Nephron progenitor cell (in vitro differentiated cells): ENCODE results near the gene ZNF467.

Source experiments
- DNase-seq: peaks from one replicate; pipeline ENCODE4 v3.0.0; 2021
- H3K27ac Mint-ChIP-seq: 2 replicates; pipeline ENCODE4 v1.8.0; 2021; ENCODE audit warnings: mild to moderate bottlenecking, moderate library complexity, mixed read lengths
- H3K27me3 Mint-ChIP-seq: 2 replicates; pipeline ENCODE4 v1.8.0; 2021; ENCODE audit warnings: mild to moderate bottlenecking, low read depth, mixed read lengths; ENCODE audit not compliant: poor library complexity
- H3K36me3 Mint-ChIP-seq: 2 replicates; pipeline ENCODE4 v1.8.0; 2021; ENCODE audit warnings: low read depth, mixed read lengths
- H3K4me1 Mint-ChIP-seq: 2 replicates; pipeline ENCODE4 v1.8.0; 2021; ENCODE audit warnings: mixed read lengths
- H3K4me3 Mint-ChIP-seq: 2 replicates; pipeline ENCODE4 v1.8.0; 2021; ENCODE audit warnings: mild to moderate bottlenecking, moderate library complexity, mixed read lengths
- H3K9me3 Mint-ChIP-seq: 2 replicates; pipeline ENCODE4 v1.8.0; 2021; ENCODE audit warnings: mild to moderate bottlenecking, moderate library complexity, mixed read lengths
- TF ChIP-seq, protein P1 (sequence below): fragments of 200-600 bp; sonication (generic); IDR thresholded peaks from 2 replicates; pipeline ENCODE4 v1.5.0; 2021; ENCODE audit warnings: antibody characterized with exemption

The ZNF467 gene

DNA sequence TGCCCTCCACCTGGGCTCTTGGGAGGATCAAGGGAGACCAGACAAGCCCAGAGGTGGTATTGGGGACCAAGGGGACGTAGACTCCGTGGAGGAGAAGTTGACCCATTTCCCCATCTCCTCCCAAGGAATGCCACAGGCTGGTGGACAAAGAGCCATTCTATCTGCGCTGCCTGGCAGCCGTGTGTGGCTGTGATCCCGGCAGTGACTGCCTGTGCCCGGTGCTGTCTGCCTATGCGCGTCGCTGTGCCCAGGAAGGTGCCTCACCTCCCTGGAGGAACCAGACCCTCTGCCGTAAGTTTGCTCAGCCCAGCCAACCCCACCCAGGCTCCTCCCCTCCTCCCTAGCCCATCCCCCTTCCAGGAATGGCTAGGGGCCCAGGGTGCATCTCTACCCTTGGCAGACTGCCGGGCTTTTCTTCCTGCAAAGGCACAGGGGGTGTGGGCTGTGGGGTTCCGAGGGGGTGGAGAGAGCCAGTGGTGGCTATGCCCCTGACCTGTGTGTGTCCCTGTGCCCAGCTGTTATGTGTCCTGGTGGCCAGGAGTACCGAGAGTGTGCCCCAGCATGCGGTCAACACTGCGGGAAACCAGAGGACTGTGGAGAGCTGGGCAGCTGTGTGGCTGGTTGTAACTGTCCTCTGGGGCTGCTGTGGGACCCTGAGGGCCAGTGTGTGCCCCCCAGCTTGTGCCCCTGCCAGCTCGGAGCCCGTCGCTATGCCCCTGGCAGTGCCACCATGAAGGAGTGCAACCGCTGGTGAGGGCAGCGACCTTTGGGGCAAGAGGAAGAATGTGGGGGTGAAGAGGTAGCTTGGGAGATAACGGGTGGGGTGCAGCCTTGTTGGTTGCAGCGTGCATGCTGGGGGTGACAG is 10.2 kb upstream of the ZNF467 start:
- no peaks in the 10 kb centered on the region for H3K36me3 Mint-ChIP-seq
- H3K4me3 Mint-ChIP-seq, result no peak overlapping the region
- no peaks in the 10 kb centered on the region for H3K9me3 Mint-ChIP-seq
- H3K4me1 Mint-ChIP-seq, result peaks cover 46% of the 10 kb centered on the region
- peaks cover 23% of the 10 kb centered on the region for H3K27me3 Mint-ChIP-seq
- H3K27ac Mint-ChIP-seq, result no peak overlapping the region
- TF ChIP-seq, protein P1, sequence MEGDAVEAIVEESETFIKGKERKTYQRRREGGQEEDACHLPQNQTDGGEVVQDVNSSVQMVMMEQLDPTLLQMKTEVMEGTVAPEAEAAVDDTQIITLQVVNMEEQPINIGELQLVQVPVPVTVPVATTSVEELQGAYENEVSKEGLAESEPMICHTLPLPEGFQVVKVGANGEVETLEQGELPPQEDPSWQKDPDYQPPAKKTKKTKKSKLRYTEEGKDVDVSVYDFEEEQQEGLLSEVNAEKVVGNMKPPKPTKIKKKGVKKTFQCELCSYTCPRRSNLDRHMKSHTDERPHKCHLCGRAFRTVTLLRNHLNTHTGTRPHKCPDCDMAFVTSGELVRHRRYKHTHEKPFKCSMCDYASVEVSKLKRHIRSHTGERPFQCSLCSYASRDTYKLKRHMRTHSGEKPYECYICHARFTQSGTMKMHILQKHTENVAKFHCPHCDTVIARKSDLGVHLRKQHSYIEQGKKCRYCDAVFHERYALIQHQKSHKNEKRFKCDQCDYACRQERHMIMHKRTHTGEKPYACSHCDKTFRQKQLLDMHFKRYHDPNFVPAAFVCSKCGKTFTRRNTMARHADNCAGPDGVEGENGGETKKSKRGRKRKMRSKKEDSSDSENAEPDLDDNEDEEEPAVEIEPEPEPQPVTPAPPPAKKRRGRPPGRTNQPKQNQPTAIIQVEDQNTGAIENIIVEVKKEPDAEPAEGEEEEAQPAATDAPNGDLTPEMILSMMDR, result no peak
- no peak for DNase-seq

DNA sequence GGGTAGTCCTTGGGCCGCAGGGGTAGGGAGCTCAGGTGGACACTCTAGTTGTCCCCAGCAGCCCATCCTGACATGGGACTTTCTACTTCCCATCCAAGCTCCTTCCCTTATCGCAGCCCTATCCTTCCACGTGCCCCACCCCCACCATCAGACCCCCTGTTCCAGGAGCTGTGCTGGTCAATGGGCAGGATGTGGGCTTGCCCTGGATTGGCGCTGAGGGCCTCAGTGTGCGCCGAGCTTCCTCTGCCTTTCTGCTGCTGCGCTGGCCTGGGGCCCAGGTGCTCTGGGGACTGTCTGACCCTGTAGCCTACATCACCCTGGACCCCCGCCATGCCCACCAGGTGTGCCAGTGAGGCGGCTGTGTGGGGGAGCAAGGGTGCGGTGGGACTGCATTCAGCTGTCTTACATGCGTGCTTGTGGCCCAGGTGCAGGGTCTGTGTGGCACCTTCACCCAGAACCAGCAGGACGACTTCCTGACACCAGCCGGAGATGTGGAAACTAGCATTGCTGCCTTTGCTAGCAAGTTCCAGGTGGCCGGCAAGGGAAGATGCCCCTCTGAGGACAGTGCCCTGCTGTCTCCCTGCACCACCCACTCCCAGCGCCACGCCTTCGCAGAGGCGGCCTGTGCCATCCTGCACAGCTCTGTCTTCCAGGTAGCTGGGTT is 9.4 kb upstream of the ZNF467 start:
- H3K27me3 Mint-ChIP-seq, result peaks cover 21% of the 10 kb centered on the region
- H3K4me3 Mint-ChIP-seq, result no peak overlapping the region
- no peaks in the 10 kb centered on the region for H3K36me3 Mint-ChIP-seq
- TF ChIP-seq, protein P1, result no peak
- H3K9me3 Mint-ChIP-seq, result no peaks in the 10 kb centered on the region
- H3K4me1 Mint-ChIP-seq, result peaks cover 46% of the 10 kb centered on the region
- no peak for DNase-seq
- H3K27ac Mint-ChIP-seq, result no peak overlapping the region

DNA sequence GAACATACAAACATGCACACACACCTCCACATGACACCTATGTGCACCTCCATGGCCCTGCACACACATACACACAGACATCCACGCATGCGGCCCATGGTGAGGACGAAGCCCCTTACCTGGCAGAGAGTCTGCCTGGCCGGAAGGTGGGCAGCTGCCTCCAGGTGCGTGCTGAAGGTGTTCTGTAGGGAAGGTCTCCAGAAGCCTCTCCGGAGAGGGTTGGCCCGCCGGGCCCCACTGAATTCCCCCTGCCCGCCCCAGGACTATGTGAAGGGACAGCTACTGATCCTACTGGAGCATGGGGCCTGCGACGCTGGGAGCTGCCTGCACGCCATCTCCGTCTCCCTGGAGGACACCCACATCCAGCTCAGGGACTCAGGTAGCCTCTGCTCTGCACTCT is 8.5 kb upstream of the ZNF467 start:
- no peaks in the 10 kb centered on the region for H3K9me3 Mint-ChIP-seq

DNA sequence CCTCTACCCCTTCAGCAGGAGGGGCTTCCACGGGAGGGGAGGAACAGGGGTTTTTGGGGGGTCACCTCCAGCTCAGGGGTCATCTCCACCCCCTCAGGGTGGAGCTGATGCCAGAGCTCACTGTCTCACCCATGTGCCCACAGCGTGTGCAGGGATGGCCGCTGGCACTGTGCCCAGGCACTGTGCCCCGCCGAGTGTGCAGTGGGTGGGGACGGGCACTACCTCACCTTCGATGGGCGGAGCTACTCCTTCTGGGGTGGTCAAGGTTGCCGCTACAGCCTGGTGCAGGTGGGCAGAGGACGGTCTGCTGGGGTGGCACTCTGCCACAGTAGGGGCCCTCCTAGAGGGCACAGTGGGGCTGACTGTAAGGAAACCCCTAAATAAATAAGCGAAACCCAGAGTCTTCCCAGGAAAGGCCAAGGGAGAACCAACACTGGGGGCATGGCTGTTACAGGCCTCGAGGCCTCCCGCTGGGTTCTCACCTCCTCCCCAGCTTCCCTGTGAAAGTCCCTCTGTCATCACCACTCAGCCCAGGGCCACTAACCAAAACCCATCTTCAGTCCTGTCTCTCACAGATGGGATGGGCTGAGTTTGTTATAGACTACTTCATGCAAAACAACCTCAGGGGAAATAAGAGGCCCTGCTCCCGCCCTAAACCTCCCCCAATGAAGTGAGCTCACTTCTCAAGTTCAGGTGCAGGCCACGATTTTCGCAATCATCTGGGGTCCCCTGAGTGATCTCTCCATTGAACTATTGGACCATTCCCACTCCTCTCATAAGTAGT is 7.4 kb upstream of the ZNF467 start:
- H3K27ac Mint-ChIP-seq, result no peak overlapping the region
- H3K9me3 Mint-ChIP-seq, result no peaks in the 10 kb centered on the region
- H3K27me3 Mint-ChIP-seq, result peaks cover 18% of the 10 kb centered on the region
- no peak overlapping the region for H3K4me3 Mint-ChIP-seq
- H3K4me1 Mint-ChIP-seq, result peaks cover 58% of the 10 kb centered on the region
- DNase-seq, result no peak
- TF ChIP-seq, protein P1, result no peak
- no peaks in the 10 kb centered on the region for H3K36me3 Mint-ChIP-seq

More for the DNA sequence above, 8.5 kb upstream of the ZNF467 start:
- Mint-ChIP-seq H3K27me3 (peaks cover 16% of the 10 kb centered on the region), H3K4me1 (peaks cover 51% of the 10 kb centered on the region), H3K27ac (no peak overlapping the region), H3K36me3 (no peaks in the 10 kb centered on the region), H3K4me3 (no peak overlapping the region)
- TF ChIP-seq, protein P1, result no peak
- DNase-seq, result no peak

DNA sequence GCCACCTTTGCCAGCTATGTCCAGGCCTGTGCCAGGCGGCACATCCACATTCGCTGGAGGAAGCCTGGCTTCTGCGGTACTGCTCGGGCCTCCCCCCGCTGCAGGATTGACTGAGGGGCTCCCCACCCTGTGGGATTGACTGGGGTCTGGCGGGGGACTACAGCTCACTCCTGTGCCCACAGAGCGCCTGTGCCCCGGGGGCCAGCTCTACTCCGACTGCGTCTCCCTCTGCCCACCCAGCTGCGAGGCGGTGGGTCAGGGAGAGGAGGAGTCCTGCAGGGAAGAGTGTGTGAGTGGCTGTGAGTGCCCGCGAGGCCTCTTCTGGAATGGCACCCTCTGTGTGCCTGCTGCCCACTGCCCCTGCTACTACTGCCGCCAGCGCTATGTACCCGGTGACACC is 6.7 kb upstream of the ZNF467 start:
- peaks cover 17% of the 10 kb centered on the region for H3K27me3 Mint-ChIP-seq
- no peaks in the 10 kb centered on the region for H3K36me3 Mint-ChIP-seq
- no peaks in the 10 kb centered on the region for H3K9me3 Mint-ChIP-seq
- no peak overlapping the region for H3K27ac Mint-ChIP-seq
- no peak for DNase-seq
- TF ChIP-seq, protein P1, result no peak
- peaks cover 66% of the 10 kb centered on the region for H3K4me1 Mint-ChIP-seq
- no peak overlapping the region for H3K4me3 Mint-ChIP-seq
